Progenitor cell of endocrine pancreas (in vitro differentiated cells): Measurements from ENCODE around the gene VWA3B. TPM values are rescaled to one million over a fixed set of nuclear protein-coding genes. Genes with fewer than 3 reads are reported as not detected.
"Not testable (repeated sequence)": the region's sequence is repeated elsewhere in the genome, so short reads cannot be mapped to it uniquely, and the experiment has no call there.

ENCODE experiments used
- DNase-seq: peaks from one replicate; pipeline ENCODE4 v3.0.0; 2021; ENCODE audit warnings: low spot score; ENCODE audit not compliant: unreplicated experiment
- H3K27ac Mint-ChIP-seq: 2 replicates; pipeline ENCODE4 v1.8.0; 2021; ENCODE audit warnings: mild to moderate bottlenecking, moderate library complexity, mixed read lengths
- H3K27me3 Mint-ChIP-seq: 2 replicates; pipeline ENCODE4 v1.8.0; 2021; ENCODE audit warnings: mixed read lengths
- H3K36me3 Mint-ChIP-seq: 2 replicates; pipeline ENCODE4 v1.8.0; 2022; ENCODE audit warnings: mixed read lengths; ENCODE audit not compliant: insufficient read depth
- H3K4me1 Mint-ChIP-seq: 2 replicates; pipeline ENCODE4 v1.8.0; 2021; ENCODE audit warnings: low read depth, mixed read lengths
- H3K4me3 Mint-ChIP-seq: 2 replicates; pipeline ENCODE4 v1.8.0; 2021; ENCODE audit warnings: low read depth, mild to moderate bottlenecking, moderate library complexity, mixed read lengths
- H3K9me3 Mint-ChIP-seq: 2 replicates; pipeline ENCODE4 v1.8.0; 2021; ENCODE audit warnings: low read depth, mixed read lengths
- CTCF ChIP-seq: fragments of 200-600 bp; sonication (generic); IDR thresholded peaks from one replicate; pipeline ENCODE4 v1.5.0; 2021; ENCODE audit warnings: antibody characterized with exemption, mild to moderate bottlenecking; ENCODE audit not compliant: unreplicated experiment
- total RNA-seq: library from RNA; stranded (reverse); gene quantifications from 2 replicates; pipeline ENCODE4 v1.2.1, GENCODE V29; 2021

VWA3B gene
- total RNA-seq, 1 donor from 2014 or later, result 0.12 TPM

- Mint-ChIP-seq H3K4me3 (no peak overlapping the region), H3K36me3 (no peaks in the 10 kb centered on the region), H3K27me3 (peaks cover 15% of the 10 kb centered on the region), H3K27ac (no peak overlapping the region), H3K4me1 (no peaks in the 10 kb centered on the region), H3K9me3 (peaks cover 18% of the 10 kb centered on the region)
- no peak for DNase-seq
- no peak for TF ChIP-seq CTCF
These were observed 6.2 kb downstream of the VWA3B start for GRCh38 chr2:98093146-98093545.

GRCh38 chr2:98093611-98094010 is 6.6 kb downstream of the VWA3B start:
- no peaks in the 10 kb centered on the region for H3K4me1 Mint-ChIP-seq
- peaks cover 11% of the 10 kb centered on the region for H3K27me3 Mint-ChIP-seq
- H3K9me3 Mint-ChIP-seq, result peaks cover 18% of the 10 kb centered on the region
- DNase-seq, result no peak
- H3K4me3 Mint-ChIP-seq, result no peak overlapping the region
- no peak for TF ChIP-seq CTCF
- H3K27ac Mint-ChIP-seq, result no peak overlapping the region
- no peaks in the 10 kb centered on the region for H3K36me3 Mint-ChIP-seq

- H3K27me3 Mint-ChIP-seq, result no peaks in the 10 kb centered on the region
- H3K27ac Mint-ChIP-seq, result no peak overlapping the region
- no peaks in the 10 kb centered on the region for H3K4me1 Mint-ChIP-seq
- no peak for DNase-seq
- peaks cover 28% of the 10 kb centered on the region for H3K9me3 Mint-ChIP-seq
- no peak for TF ChIP-seq CTCF
- H3K4me3 Mint-ChIP-seq, result no peak overlapping the region
- peaks cover 1% of the 10 kb centered on the region for H3K36me3 Mint-ChIP-seq
These were observed 13.2 kb downstream of the VWA3B start for GRCh38 chr2:98099939-98100743.

GRCh38 chr2:98102315-98102714 is 15.3 kb downstream of the VWA3B start:
- not testable (repeated sequence) for H3K4me3 Mint-ChIP-seq, DNase-seq, H3K36me3 Mint-ChIP-seq, H3K4me1 Mint-ChIP-seq, H3K27me3 Mint-ChIP-seq, H3K27ac Mint-ChIP-seq
- peaks cover 24% of the 10 kb centered on the region for H3K9me3 Mint-ChIP-seq

GRCh38 chr2:98102878-98103277 is 15.9 kb downstream of the VWA3B start:
- Mint-ChIP-seq H3K27me3 (no peaks in the 10 kb centered on the region), H3K27ac (no peak overlapping the region), H3K36me3 (peaks cover 1% of the 10 kb centered on the region), H3K4me3 (no peak overlapping the region), H3K9me3 (peaks cover 21% of the 10 kb centered on the region), H3K4me1 (no peaks in the 10 kb centered on the region)
- DNase-seq, result no peak
- no peak for TF ChIP-seq CTCF

- H3K27me3 Mint-ChIP-seq, result no peaks in the 10 kb centered on the region
- no peak for DNase-seq
- peaks cover 5% of the 10 kb centered on the region for H3K36me3 Mint-ChIP-seq
- TF ChIP-seq CTCF, result no peak
- peaks cover 40% of the 10 kb centered on the region for H3K9me3 Mint-ChIP-seq
- no peak overlapping the region for H3K27ac Mint-ChIP-seq
- no peak overlapping the region for H3K4me3 Mint-ChIP-seq
- no peaks in the 10 kb centered on the region for H3K4me1 Mint-ChIP-seq
These were observed 21.1 kb downstream of the VWA3B start for GRCh38 chr2:98108110-98108509.
